Omental fat pad (tissue), 4 donors: ENCODE data around the gene DENND4C. TPM values are rescaled to one million over a fixed set of nuclear protein-coding genes. Genes with fewer than 3 reads are reported as not detected.
"Not testable (repeated sequence)": the region's sequence is repeated elsewhere in the genome, so short reads cannot be mapped to it uniquely, and the experiment has no call there.

Source experiments
- ATAC-seq: fragments of 150-250 bp; one replicate; pipeline ENCODE4 v1.9.1; 2016; ENCODE audit warnings: mild to moderate bottlenecking, moderate library complexity; ENCODE audit not compliant: low FRiP score
- DNase-seq: peaks from one replicate; pipeline ENCODE4 v3.0.0-alpha.2; 2019; ENCODE audit warnings: low spot score
- total RNA-seq, 4 donors: library from RNA; depleted of rRNA; stranded (reverse); fragments of >200 nt; gene quantifications; one replicate each; pipeline ENCODE4 v1.1.0, GENCODE V29; 2016
- TF ChIP-seq, protein P1 (sequence below), 3 donors: fragments of 450-650 bp; IDR thresholded peaks; one replicate each; pipeline ENCODE4 v1.5.1; 2016 to 2017; ENCODE audit warnings: antibody characterized with exemption in 3 of 3, mild to moderate bottlenecking in 3 of 3, moderate library complexity in 2 of 3

Gene DENND4C
- total RNA-seq, 4 donors from 2014 or later: 80.0 to 133 (median 113) TPM

DNA sequence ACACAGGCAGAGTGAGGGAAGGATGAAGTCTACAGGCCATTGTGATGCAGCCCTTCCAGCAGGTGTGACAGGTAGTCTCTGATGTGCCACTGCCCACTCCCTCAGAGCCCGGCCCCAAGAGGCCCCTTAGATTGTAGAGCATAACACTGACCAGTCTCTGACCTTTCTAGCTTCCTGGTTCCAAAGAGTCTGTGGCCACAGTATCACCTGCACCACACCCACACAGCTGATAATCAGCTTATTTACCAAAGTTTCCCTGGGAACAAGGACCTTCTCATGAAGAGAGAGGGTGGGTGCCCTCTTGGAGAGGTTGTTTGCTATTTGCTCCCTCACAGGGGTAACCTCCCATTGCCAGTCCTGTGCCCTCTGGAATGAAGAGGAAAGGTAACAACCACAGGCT lies 167.4 kb downstream of the DENND4C start:
- TF ChIP-seq, protein P1, sequence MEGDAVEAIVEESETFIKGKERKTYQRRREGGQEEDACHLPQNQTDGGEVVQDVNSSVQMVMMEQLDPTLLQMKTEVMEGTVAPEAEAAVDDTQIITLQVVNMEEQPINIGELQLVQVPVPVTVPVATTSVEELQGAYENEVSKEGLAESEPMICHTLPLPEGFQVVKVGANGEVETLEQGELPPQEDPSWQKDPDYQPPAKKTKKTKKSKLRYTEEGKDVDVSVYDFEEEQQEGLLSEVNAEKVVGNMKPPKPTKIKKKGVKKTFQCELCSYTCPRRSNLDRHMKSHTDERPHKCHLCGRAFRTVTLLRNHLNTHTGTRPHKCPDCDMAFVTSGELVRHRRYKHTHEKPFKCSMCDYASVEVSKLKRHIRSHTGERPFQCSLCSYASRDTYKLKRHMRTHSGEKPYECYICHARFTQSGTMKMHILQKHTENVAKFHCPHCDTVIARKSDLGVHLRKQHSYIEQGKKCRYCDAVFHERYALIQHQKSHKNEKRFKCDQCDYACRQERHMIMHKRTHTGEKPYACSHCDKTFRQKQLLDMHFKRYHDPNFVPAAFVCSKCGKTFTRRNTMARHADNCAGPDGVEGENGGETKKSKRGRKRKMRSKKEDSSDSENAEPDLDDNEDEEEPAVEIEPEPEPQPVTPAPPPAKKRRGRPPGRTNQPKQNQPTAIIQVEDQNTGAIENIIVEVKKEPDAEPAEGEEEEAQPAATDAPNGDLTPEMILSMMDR (IDR thresholded peaks at IDR 0.05): no peak
- DNase-seq (no peak), ATAC-seq (no peak)

DNA sequence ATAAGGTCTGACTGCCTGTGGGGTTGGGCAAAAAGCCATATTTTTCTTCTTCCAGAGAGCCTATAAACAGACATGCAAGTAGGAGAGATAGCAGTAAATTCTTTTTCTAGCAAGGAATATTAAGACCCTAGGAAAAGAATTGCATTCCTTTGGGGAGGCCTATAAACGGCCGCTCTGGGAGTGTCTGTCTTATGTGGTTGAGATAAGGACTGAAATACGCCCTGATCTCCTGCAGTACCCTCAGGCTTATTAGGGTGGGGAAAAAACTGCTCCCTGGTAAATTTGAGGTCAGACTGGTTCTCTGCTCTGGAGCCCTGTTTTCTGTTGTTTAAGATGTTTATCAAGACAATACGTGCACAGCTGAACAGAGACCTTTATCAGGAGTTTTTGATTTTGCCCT lies 172.7 kb downstream of the DENND4C start:
- ATAC-seq, DNase-seq: not testable (repeated sequence)

DNA sequence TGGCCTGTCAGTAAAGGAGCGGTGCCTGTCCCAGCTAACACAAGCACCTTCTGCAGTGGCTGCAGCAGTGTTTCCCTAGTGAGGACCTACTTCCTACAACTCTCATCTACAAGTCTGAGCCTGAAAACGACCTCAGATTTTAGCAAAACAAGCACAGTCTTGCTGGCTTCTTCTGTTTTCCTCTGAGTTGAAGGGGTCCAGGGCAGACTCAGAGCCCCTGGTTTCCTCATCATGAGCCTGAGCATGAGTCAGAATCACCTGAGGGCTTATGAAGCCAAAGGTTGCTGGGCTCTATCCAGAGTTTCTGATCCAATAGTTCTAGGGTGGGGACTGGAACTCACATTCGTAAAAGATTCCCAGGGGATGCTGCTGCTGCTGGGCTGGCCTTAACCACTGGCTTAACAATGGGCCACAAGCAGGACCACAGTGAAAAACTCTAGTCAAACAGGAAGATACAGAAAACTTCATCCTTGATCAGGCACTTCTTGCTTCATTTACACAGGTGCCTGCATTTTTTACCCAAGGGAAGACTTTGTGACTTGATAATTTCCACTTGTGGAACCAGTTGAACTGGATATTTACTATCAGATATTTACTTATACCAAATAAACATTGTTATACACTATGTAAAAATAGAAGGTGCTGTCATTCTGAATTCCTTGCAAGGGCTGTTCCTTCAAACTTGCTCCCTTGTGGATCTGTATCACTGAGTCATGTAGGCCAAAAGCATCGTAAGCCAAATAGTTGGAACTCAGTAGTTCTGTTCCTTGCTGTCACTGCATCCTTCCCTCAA lies 174.0 kb downstream of the DENND4C start:
- DNase-seq (no peak), ATAC-seq (no peak)
- TF ChIP-seq, protein P1 (IDR thresholded peaks at IDR 0.05): no peak

DNA sequence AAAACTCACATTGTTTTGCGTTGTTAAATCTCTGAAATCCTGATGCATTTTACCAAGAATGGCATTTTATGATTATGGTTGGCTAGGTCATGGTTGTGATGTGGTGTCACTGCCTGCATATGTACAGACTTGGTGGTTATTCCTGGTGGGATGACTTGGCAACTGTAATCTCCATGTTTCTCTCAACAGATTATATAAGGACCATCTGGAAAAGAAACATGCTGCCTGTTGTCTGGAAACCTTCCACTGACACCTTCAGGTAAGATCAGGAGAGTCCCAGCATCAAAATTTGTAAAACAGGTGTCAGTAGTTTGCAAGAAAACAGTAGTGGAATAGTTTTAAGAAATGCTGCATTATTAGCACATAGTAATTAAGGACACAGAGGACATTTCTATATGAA lies 175.3 kb downstream of the DENND4C start:
- DNase-seq: no peak
- TF ChIP-seq, protein P1 (IDR thresholded peaks at IDR 0.05): no peak
- no peak for ATAC-seq

DNA sequence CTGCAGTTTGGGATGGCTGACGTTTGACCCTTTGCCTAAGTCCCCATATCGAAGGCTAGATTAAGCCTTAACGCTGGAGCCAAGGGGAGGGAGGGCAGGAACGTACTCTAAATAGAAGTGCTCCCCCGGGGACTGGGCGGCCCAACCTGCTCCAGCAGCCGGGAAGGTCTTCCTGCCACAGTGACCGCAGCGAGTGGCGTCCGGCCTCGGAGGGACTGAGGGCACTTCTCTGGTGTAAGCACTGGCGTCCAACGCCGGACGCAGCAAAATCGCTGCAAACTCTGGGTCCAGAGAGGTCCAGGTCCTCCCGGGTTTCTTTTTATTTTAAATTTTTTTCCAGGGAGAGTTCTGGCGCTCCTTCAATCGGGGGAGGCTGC lies 177.8 kb downstream of the DENND4C start:
- DNase-seq (no peak), ATAC-seq (peak; percentile 41)
- TF ChIP-seq, protein P1 (IDR thresholded peaks at IDR 0.05): no peak

DNA sequence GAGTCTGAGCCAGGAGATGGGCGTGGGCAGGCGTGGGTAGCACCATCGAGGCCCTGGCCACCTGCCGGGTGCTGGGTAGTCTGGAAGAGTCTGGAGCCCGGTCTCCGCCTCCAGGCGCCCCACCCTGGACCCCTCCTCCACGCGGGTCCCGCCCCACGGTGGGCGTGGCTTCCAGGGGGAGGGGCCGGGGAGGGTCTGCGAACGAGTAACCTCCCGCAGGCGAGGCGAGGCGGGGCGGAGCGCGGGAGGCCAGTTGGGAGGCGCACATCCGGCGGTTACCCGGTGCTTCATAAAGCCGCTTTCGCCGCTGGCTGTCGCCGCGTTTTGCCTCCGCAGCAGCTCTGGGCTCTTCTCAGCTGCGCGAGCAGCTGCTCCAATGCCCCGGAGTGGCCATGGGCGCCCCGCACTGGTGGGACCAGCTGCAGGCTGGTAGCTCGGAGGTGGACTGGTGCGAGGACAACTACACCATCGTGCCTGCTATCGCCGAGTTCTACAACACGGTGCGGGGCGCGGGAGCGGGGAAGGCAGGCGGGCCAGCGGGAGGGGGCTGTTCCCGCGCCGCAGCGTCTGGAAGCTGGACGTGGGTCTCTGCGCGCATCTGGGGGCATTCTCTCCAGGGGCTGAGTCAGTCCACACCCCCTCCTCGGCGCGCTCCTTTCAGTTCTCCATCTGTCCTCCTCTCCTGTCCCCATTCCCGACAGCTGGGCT lies 178.4 kb downstream of the DENND4C start, which contains the start of gene ACER2:
Gene ACER2, plus strand, starts transcription at position 317 of the 708 bp plus-strand sequence. Its CDS starts 76 bp downstream, at position 393.
- TF ChIP-seq, protein P1 (IDR thresholded peaks at IDR 0.05): no peak
- ATAC-seq: peak; percentile 99
- peak; percentile 88 for DNase-seq

DNA sequence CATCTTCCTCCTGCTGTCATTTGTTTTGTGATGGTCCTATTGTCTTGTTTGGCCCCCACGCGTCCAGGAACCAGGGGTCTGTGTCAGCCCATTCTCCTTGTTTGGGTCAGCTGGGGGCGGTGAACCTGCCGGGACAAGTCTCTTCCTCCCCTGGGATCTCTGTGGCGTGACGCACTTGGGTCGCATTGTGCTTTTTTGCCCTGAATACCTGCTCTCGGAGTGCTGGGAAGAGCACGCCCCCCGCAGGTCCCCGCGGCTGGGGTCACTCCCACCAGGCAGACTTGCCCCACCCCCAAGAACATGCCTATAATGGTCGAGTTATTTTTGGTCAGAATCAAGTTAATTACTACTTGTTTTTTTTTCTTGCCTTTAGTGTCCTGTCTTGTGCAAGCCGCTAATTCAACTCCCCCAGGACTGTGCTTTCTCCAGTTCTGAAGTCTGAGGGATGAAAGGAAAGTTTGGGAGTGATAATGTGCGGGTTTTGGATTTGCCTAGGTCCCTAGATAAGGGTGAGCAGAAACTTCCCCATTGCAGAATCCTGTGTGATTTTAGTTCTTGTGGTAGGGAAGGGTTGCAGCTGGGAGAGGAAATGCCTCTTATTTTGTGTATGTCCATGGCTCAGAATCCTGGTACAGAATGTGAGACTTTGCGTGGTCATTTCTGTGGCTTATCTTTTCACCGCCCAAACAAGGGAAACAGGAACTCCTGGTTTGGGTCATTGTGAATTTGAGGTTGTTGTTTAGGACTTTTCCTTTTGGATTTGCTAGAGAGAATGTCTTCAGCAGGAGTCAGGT lies 179.1 kb downstream of the DENND4C start:
- TF ChIP-seq, protein P1 (IDR thresholded peaks at IDR 0.05): no peak
- DNase-seq: peak; percentile 32
- ATAC-seq: no peak
